ENCODE measurements around the gene ADGRG6.

Gene ADGRG6

GRCh38 chr6:142481466-142481865 is 179.7 kb downstream of the ADGRG6 start:
- DNase-seq: no peak

GRCh38 chr6:142482249-142482648 is 180.4 kb downstream of the ADGRG6 start:
- no peak for DNase-seq

- no peak for DNase-seq
These were observed 181.2 kb downstream of the ADGRG6 start for GRCh38 chr6:142482974-142483373.

GRCh38 chr6:142485256-142485655 is 183.4 kb downstream of the ADGRG6 start:
- DNase-seq: no peak

GRCh38 chr6:142489722-142490610 is 188.2 kb downstream of the ADGRG6 start:
- no peak for DNase-seq
